GM18867 (cell line): ENCODE results near the gene PRRG3.

Source experiments
- ATAC-seq: cut with Tn5 transposase; IDR thresholded peaks from one replicate; pipeline ENCODE4 v1.9.1; 2021; ENCODE audit warnings: mild to moderate bottlenecking, moderate library complexity; ENCODE audit not compliant: unreplicated experiment

The PRRG3 gene

DNA sequence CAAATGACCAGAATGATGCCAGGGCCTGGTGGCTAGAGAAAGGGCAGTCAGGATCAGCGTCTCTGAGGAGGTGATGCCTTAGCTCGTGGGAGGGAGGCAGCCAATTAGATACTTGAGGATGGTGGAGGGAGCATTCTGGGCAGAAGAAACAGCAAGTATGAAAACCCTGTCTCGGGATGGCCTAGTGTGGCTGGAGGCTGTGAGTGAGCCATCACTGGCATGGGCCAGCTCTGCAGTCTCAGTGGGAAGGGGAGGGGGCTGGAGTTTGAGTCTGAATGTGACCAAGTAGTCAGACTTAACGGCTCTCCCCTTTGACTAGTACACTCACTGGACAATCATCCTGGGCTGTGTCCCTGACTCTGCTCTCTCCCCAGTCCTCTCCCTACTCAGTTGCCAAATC, 46.3 kb downstream of the PRRG3 start:
- ATAC-seq: no peak

DNA sequence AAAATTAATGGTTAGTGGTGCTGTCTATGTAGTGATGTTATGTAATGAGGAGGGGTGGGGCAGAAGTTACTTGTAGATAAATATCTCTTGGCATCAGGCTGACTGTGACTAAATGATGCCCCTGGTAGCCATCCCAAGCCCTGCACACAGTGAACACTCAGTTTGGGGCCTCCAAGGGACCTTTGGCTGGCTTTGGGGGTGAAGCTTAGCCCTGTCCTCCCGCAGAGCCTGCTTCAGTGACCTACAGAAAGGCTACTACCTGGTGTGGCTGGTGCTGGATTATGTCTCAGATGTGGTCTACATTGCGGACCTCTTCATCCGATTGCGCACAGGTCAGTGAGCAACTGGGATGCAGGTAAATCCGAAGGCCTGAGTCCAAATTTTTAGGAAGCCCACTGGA, 47.1 kb downstream of the PRRG3 start:
- no peak for ATAC-seq

DNA sequence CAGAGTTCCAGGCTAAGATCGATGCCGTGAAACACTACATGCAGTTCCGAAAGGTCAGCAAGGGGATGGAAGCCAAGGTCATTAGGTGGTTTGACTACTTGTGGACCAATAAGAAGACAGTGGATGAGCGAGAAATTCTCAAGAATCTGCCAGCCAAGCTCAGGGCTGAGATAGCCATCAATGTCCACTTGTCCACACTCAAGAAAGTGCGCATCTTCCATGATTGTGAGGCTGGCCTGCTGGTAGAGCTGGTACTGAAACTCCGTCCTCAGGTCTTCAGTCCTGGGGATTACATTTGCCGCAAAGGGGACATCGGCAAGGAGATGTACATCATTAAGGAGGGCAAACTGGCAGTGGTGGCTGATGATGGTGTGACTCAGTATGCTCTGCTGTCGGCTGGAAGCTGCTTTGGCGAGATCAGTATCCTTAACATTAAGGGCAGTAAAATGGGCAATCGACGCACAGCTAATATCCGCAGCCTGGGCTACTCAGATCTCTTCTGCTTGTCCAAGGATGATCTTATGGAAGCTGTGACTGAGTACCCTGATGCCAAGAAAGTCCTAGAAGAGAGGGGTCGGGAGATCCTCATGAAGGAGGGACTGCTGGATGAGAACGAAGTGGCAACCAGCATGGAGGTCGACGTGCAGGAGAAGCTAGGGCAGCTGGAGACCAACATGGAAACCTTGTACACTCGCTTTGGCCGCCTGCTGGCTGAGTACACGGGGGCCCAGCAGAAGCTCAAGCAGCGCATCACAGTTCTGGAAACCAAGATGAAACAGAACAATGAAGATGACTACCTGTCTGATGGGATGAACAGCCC, 48.6 kb downstream of the PRRG3 start:
- ATAC-seq: no peak

DNA sequence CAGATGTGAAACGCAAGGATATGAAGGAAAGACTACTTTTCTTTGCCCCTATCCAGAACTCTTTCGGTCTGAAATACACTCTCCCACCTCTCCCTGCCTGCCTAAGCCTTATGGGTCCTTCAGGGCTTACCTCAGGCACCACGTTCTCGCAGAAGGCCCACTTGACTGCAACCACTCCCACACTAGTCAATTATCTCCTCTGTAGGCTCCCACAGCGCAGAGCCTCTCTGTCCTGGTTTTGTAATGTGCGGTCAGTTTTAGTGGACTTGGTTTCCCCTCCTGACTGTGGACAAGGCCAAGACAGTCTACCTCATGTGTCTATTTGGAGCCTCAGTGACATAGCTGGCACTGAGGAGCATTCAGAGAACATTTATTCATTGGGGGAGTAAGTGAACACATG, 50.4 kb downstream of the PRRG3 start:
- no peak for ATAC-seq

DNA sequence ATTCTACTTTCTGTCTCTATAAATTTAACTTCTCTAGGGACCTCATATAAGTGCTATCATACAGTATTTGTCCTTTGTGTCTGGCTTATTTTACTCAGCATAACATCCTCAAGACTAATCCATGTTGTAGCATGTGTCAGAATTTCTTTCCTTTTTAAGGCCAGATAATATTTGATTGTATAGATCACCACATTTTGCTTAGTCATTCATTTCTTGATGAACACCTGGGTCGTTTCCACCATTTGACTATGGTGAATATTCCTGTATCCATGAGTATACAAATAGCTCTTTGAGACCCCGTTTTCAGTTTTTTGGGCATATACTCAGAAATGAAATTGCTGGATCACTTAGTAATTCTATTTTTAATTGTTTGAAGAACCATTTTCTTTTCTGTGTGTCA, 51.2 kb downstream of the PRRG3 start:
- ATAC-seq: no peak

DNA sequence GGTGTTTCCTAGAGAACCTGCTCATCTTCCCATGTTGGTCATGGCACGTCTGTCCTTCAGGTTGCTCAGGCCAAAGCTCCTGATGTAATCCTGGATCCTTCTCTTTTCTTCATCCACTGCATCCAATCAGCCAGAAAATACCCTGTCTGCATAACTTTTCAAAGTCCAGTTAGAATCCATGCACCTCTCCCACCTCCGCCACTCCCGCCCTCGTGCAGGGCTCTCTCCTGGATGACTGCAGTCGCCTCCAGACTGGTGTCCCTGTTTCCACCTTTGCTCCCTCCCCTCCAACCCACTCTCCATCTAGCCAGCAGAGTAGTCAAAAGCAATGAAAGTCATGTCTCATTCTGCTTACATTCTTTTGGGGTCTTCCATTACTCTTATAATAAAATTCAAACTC, 55.3 kb downstream of the PRRG3 start:
- ATAC-seq: no peak

DNA sequence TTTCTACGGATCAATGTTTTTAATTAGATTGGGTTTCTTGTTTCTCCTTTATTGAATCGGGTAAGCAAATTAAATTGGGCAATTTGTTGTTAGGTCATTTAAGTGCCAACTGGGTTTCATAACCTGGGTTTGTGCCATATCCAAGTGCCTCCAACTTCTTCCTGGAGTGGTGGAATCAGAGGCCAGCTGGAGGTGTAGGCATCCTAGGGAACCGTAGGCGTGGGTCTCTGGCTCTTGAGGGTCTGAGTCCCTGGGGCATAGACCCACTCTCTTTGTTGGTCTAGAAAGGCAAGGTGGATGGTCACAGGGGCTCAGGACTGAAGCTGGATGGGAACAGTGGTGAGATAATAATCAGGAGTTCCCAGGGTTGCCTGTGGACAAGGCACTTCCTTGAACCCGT, 57.6 kb downstream of the PRRG3 start:
- ATAC-seq: no peak

DNA sequence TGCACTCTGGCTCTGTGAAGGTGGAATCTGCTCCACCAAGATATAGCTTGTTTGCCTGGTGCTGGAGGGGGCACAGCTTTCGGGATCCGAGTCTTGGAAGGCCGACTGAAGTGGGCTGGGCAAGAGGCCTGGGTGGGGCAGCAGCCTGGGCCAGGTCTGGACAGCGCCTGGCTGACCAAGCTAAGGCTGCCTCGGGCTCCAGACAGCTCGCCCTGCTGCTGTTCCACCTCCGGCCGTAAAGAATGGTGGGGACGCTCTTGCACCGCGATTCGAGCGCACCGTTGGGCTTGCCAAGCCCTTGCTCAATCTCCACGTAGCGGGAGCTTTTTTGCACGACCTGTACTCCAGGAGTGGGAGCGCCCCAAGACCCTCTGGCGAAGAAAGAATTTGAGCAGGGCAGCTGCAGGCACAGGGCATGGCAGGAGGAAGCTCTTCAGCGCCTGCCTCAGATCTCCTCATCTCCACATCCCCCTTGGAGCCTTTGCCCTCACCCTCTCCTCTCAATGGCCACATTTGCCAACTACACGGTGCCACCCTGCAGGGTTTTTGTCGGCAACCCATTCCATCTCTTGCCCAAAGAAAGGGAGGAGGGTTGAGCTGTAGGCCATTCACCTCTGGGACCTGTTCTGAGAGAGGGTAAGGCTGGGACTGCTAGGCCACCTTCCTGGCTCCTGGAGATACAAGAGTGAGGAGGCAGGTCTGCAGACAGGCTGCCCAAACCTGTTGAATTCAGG, 58.2 kb downstream of the PRRG3 start:
- ATAC-seq: peak; percentile 88

DNA sequence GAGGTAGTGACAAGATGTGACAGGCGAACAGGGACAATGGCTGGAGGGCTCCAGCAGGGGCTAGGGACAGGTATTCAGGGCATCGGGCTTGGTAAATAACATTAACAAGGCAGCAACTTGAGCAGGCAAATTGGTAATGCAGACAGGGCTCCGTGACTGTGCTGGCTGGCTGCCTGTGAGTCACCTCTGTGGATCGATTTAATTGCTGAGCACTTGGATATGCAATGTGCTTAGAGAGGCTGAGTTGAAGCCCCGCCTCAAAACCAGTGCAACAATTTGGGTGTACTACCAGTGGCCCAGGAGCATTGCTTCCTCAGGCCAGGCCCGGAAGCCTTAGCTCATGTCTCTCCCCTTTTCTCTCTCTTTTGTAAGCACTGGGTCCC, 58.8 kb downstream of the PRRG3 start:
- ATAC-seq: no peak

DNA sequence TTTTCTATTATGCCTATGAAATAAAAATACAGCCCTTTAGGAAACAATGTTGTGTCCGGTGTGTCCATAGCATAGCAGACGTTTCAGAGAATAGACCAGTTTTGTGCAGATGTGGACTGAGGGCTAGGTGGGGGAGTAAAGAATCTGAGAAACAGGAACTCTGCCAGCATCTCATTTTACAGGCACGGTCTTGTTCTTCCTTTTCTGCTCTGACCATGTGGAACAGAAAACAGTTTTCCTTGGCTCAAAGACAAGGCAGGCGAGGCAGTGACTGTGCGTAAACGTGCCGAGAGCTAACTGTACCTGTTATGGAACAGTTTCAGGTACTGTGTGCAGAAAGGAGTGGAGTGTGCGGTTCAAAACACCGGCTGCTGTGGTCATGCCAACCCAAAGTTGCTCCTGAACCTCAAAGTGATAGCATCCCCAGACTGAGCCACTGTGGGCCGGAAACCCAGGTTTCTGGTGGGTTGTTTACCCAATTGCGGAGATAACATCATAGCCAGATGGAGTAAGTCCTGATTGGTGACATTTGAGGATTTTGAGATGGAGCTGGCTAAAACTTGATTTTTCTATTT, 59.5 kb downstream of the PRRG3 start:
- no peak for ATAC-seq
